GM18508 (cell line): ENCODE measurements around the gene SPARCL1.
"Not testable (repeated sequence)": the region's sequence is repeated elsewhere in the genome, so short reads cannot be mapped to it uniquely, and the experiment has no call there.

ENCODE experiments used
- ATAC-seq: cut with Tn5 transposase; IDR thresholded peaks from one replicate; pipeline ENCODE4 v1.9.1; 2021; ENCODE audit warnings: moderate number of reproducible peaks; ENCODE audit not compliant: insufficient read depth, unreplicated experiment

SPARCL1 gene

GRCh38 chr4:87529187-87529586, at the start of gene SPARCL1:
SPARCL1 (minus strand) TSS chr4:87529376; CDS start chr4:87499574, 29,802 bp downstream.
- ATAC-seq, result no peak

GRCh38 chr4:87575983-87576382, 46.8 kb upstream of the SPARCL1 start:
- ATAC-seq, result no peak

GRCh38 chr4:87575408-87575807, 46.2 kb upstream of the SPARCL1 start:
- ATAC-seq, result no peak

- ATAC-seq, result no peak
Measured at GRCh38 chr4:87574996-87575395, 45.8 kb upstream of the SPARCL1 start.

GRCh38 chr4:87574376-87574775, 45.2 kb upstream of the SPARCL1 start:
- ATAC-seq, result not testable (repeated sequence)

GRCh38 chr4:87570290-87570805, 41.2 kb upstream of the SPARCL1 start:
- ATAC-seq, result no peak

- no peak for ATAC-seq
Measured at GRCh38 chr4:87567191-87567590, 38.0 kb upstream of the SPARCL1 start.

- ATAC-seq, result no peak
Measured at GRCh38 chr4:87566276-87566675, 37.1 kb upstream of the SPARCL1 start.

GRCh38 chr4:87565746-87566145, 36.6 kb upstream of the SPARCL1 start:
- ATAC-seq, result no peak

GRCh38 chr4:87560802-87561201, 31.6 kb upstream of the SPARCL1 start:
- ATAC-seq, result no peak

GRCh38 chr4:87559090-87559837, 30.1 kb upstream of the SPARCL1 start:
- ATAC-seq, result peak; percentile 99

GRCh38 chr4:87557348-87557747, 28.2 kb upstream of the SPARCL1 start:
- no peak for ATAC-seq

- no peak for ATAC-seq
Measured at GRCh38 chr4:87555773-87556619, 26.8 kb upstream of the SPARCL1 start.

- no peak for ATAC-seq
Measured at GRCh38 chr4:87553182-87553581, 24.0 kb upstream of the SPARCL1 start.

GRCh38 chr4:87551361-87551760, 22.2 kb upstream of the SPARCL1 start:
- ATAC-seq, result no peak

GRCh38 chr4:87547016-87547708, 18.0 kb upstream of the SPARCL1 start:
- ATAC-seq, result no peak

- no peak for ATAC-seq
Measured at GRCh38 chr4:87545052-87545451, 15.9 kb upstream of the SPARCL1 start.

GRCh38 chr4:87543835-87544461, 14.8 kb upstream of the SPARCL1 start:
- ATAC-seq, result no peak

GRCh38 chr4:87542734-87543312, 13.6 kb upstream of the SPARCL1 start:
- ATAC-seq, result no peak
